HuH-7.5 (cell line): ENCODE measurements around the gene VWA5B1.
A peak's percentile ranks its signal among the peaks of the same experiment; 100 is the strongest.

ENCODE experiments used
- DNase-seq: peaks from one replicate; pipeline ENCODE4 v3.0.0; 2011; ENCODE audit warnings: low spot score

VWA5B1 gene

DNA sequence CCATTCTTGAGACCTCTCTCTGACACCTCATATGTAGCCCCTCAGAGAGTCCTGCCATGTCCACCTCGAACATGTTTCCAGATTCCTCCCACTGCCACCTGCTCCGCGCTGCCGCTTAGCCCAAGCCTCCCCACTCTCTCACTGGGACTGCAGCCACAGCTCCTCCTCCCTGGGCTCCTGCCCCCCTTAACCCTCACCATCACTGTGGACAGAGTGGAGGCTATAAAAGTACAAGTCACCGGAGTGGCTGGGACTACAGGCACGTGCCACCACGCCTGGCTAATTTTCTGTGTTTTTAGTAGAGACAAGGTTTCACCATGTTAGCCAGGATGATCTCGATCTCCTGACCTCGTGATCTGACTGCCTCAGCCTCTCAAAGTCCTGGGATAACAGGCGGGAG is 77.0 kb downstream of the VWA5B1 start:
- no peak for DNase-seq

- no peak for DNase-seq
Observed at GRCh38 chr1:20368866-20369470, 78.3 kb downstream of the VWA5B1 start.

DNA sequence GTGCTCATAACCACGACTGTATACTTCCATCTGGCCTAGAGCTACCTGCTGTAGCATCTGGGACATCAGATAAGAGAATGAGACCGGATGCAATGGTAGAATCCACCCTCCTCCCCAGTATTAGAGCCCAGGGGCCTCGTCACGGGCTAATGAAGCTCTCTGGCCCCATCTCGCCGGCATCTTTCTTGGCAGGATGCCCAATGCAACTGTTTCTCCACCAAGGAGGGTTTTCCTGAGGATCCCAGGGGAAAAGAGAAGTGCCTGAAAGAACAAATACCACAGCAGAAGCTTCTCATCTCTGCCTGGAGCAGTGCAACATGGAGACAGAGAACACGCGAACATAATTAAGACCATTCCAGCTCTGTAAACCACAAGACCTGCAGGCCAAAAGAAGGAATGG is 80.0 kb downstream of the VWA5B1 start:
- DNase-seq, result no peak

GRCh38 chr1:20371411-20371810 is 80.7 kb downstream of the VWA5B1 start:
- no peak for DNase-seq

DNA sequence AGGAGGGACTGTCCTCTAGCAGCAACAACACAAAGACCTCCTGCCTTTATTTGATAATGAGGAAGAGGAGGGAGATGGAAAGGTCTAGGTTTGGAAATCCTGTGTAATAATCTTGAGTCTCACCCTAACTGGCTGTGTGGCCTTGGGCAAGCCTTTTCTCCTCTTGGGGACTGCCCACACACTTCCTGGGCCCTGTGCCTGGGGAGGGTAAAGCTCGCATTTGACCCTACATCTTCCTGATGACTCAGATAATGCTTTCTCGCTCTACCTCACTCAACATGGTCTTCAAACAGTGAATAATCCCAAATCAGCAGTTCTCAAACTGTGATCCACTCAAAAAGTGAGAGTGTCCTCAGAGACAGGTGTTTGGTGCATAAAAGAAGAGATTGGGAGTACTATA is 81.2 kb downstream of the VWA5B1 start:
- DNase-seq, result no peak

- DNase-seq, result no peak
Observed at GRCh38 chr1:20372676-20373075, 82.0 kb downstream of the VWA5B1 start.

DNA sequence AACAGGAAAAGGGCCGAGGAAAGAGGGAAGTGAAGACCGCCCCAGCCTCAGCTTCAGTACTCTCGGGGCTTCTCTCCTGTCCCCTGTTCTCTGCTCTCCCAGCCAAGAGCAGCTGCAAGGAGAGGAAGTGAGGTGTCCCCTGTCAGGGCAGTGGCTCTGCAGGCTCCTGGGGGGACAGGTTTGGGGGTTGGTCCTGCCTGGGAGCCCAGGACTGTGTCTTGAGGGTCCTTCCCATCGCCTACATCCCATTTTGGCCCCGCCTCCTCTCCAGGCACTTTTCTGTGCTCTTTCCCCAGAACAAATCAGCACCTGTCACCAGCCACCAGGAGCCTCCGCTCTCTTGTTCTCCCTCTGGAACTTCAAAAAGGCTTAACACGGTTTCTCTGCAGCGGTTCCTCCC is 82.6 kb downstream of the VWA5B1 start:
- no peak for DNase-seq

DNA sequence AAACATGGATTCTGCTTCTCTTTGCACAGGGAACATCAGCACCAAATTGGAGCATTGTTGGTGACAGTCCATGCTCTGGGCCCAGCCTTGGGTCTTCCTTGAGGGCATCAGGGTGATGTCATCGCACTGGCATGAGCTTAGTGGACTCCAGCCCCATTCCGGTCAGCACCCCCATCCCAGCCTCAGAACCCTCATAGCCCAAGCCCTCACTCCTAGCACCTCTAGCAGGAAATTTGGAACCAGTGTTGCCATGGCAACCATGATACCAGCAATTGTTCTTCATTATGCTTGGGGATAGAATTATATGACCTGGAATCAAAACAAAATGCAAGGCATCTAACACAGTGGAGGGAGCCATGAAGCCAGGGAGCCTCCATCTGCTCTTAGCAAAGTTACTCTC is 83.1 kb downstream of the VWA5B1 start:
- DNase-seq, result no peak

GRCh38 chr1:20375563-20375962 is 84.9 kb downstream of the VWA5B1 start:
- no peak for DNase-seq

DNA sequence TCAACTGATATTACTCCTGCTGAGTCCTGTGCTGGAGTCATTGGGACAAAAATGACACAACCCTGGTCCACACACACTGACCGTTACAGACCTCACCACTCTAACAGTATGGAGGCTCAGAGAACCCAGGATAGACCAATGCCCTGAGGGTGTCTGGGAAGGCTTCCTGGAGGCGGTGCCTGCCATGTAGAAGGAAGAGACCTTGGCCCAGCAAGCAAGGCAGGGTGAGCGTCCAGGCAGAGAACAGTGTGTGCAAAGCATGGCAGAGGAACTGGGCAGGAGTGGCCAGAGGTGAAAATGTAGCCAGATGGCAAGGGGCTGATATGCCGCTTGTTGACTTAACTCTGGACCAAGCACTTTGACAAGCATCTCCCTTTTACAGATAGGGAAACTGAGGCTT is 85.5 kb downstream of the VWA5B1 start:
- no peak for DNase-seq

DNA sequence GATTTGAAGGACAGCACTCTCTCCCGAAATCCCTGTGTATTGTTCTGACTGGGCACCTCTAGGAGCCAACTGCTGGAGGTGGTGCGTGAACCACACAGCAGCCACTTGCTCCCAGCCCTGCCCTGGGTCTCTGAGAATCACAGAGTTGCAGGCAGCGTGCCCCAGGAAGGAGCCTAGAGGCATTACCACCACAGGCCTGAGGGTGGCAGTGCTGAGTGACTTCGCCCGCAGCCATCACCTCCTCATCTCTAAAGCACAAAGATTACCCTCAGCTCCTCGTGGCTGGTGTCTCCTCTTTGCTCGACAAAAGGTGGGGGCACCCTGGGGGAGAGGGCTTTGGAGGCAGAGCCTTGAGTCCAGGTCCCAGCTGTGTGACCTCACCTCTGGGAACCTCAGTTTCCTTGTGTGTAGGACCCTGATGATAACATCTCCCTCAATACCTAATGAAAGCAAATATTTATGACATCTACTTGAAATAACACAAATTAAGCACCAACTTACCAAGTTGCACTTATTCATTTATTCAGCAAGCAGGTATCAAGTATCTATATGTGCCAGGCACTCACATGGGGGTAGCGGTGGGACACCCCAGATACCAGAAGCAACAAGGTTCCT is 86.3 kb downstream of the VWA5B1 start:
- DNase-seq, result peak; percentile 71

- DNase-seq, result no peak
Observed at GRCh38 chr1:20377516-20378270, 87.0 kb downstream of the VWA5B1 start.

- DNase-seq, result no peak
Observed at GRCh38 chr1:20379075-20379474, 88.4 kb downstream of the VWA5B1 start.

- DNase-seq, result no peak
Observed at GRCh38 chr1:20380175-20380574, 89.5 kb downstream of the VWA5B1 start.

- no peak for DNase-seq
Observed at GRCh38 chr1:20380616-20381035, 90.0 kb downstream of the VWA5B1 start.

- no peak for DNase-seq
Observed at GRCh38 chr1:20381045-20381641, 90.5 kb downstream of the VWA5B1 start.

- DNase-seq, result no peak
Observed at GRCh38 chr1:20381961-20382360, 91.3 kb downstream of the VWA5B1 start.

DNA sequence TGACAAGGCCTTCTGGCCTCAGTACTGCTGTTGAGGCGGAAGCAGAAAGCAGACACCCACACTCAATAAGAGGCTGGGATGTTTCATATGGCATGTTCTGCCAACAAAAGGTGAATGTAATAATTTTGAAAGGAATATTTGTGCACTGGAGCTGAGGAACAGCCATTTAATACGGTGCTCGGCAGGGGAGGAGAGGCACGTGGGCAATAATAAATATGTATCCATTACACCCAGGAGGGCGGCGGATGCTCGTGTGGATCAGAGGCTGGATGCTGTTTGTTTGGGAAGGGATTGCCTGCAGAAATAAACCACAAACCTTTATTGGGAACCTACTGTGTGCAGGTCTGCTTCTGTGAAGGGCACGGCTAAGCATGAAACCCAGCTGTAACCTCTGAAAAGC is 92.0 kb downstream of the VWA5B1 start:
- no peak for DNase-seq

DNA sequence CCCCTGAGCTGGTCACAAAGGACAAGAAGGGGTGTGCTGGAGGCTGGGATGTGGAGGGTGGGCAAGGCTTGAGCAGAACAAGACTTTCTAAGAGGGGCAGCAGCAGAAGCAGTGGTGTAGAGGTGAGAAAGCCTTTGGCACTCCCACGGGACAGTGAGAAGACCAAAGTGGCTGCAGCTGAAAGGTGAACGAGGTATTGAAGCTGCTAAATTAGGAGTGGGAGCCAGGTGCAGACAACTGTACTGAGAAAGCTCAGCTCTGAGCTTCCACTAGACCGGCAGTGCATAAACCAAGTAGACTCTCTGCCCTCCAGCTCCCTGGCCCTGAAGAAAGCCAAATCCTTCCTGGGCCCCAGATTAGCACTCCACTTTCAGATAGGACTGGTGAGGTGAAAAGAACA is 93.0 kb downstream of the VWA5B1 start:
- no peak for DNase-seq

DNA sequence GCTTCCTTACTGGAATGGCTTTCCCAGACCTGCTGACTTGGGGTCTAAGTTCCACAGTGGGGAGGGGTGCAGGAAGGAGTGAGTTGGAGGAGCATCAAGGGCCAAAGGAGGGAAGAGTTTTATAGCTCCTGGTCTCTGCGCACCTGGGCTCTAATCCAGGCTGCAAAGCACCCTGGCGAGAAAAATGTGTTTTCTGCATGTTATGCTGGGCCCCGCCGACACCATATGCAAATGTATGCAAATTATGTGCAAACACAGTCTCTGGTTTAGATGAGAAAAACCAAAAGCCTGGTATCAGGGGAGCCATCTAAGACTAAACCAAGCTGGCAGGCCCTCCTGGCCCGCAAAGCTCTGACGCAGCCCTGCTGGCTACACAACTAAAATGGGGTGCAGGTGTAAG is 95.0 kb downstream of the VWA5B1 start:
- no peak for DNase-seq

- no peak for DNase-seq
Observed at GRCh38 chr1:20386323-20387081, 95.8 kb downstream of the VWA5B1 start.

DNA sequence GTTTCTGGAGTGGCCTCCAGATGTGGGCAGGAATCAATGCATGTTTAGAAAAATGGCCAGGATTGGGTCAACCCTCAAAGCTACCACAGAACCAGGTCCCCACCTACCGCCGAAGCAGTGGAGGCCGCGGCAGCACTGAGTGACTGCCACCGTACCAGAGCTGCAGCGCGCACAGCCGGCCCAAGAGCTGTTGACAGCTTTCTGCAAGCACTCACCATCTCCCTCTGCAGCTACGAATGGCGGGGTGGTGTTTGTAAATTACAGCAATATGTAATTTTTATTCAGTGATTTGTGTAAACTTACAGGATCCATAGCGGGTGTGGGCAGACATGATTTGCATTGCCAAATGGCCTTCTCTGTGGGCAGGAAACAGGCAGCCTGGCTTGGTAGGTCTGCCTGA is 98.9 kb downstream of the VWA5B1 start:
- DNase-seq, result no peak
